ENCODE measurements around the gene TMEM87B. TPM values are rescaled to one million over a fixed set of nuclear protein-coding genes. Genes with fewer than 3 reads are reported as not detected.
A peak's percentile ranks its signal among the peaks of the same experiment; 100 is the strongest.
"Not testable (repeated sequence)": the region's sequence is repeated elsewhere in the genome, so short reads cannot be mapped to it uniquely, and the experiment has no call there.

Gene TMEM87B
- total RNA-seq, 1 donor from 2014 or later, result 23.6 TPM

GRCh38 chr2:112033600-112033999, 21.5 kb upstream of the TMEM87B start:
- Histone ChIP-seq H3K9me3 (no peaks in the 10 kb centered on the region), H3K4me3 (no peak overlapping the region), H3K4me1 (peaks cover 31% of the 10 kb centered on the region), H3K27ac (no peak overlapping the region), H3K36me3 (no peaks in the 10 kb centered on the region), H3K27me3 (ENCODE audit: low read depth) (no peaks in the 10 kb centered on the region)
- DNase-seq (peak; percentile 49), ATAC-seq (no peak)
- TF ChIP-seq CTCF (IDR thresholded peaks at IDR 0.05), result no peak
- intact Hi-C loops (cut with DNase I), result no loop called here

- Histone ChIP-seq H3K27me3 (ENCODE audit: low read depth) (no peaks in the 10 kb centered on the region), H3K27ac (no peak overlapping the region), H3K4me1 (peaks cover 31% of the 10 kb centered on the region), H3K4me3 (no peak overlapping the region), H3K36me3 (no peaks in the 10 kb centered on the region), H3K9me3 (no peaks in the 10 kb centered on the region)
- intact Hi-C loops (cut with DNase I), result no loop called here
- DNase-seq (no peak), ATAC-seq (no peak)
- TF ChIP-seq CTCF (IDR thresholded peaks at IDR 0.05), result no peak
Measured at GRCh38 chr2:112034924-112035323, 20.1 kb upstream of the TMEM87B start.

- ATAC-seq (no peak), DNase-seq (no peak)
- no peaks in the 10 kb centered on the region for H3K9me3 ChIP-seq
- H3K27ac ChIP-seq, result no peak overlapping the region
- H3K4me1 ChIP-seq, result peaks cover 31% of the 10 kb centered on the region
- H3K4me3 ChIP-seq, result no peak overlapping the region
- intact Hi-C loops (cut with DNase I), result no loop called here
- no peaks in the 10 kb centered on the region for H3K36me3 ChIP-seq
- H3K27me3 ChIP-seq (ENCODE audit: low read depth), result no peaks in the 10 kb centered on the region
- no peak for TF ChIP-seq CTCF (IDR thresholded peaks at IDR 0.05)
Measured at GRCh38 chr2:112035786-112036185, 19.3 kb upstream of the TMEM87B start.

GRCh38 chr2:112039556-112039955, 15.5 kb upstream of the TMEM87B start:
- H3K27me3 ChIP-seq (ENCODE audit: low read depth); H3K4me1 ChIP-seq; H3K36me3 ChIP-seq; intact Hi-C loops (cut with DNase I); H3K9me3 ChIP-seq; DNase-seq; H3K4me3 ChIP-seq; H3K27ac ChIP-seq; ATAC-seq: not testable (repeated sequence)

- intact Hi-C loops (cut with DNase I), result loop anchor here (10.0 kb wide), 1 partner anchor 145 kb away; the partner anchor contains the start of gene MERTK
- H3K4me1 ChIP-seq; H3K4me3 ChIP-seq; H3K27me3 ChIP-seq (ENCODE audit: low read depth); H3K9me3 ChIP-seq; H3K27ac ChIP-seq; ATAC-seq; H3K36me3 ChIP-seq; DNase-seq: not testable (repeated sequence)
Measured at GRCh38 chr2:112040066-112040465, 15.0 kb upstream of the TMEM87B start.

- intact Hi-C loops (cut with DNase I), result loop anchor here (10.0 kb wide), 1 partner anchor 147 kb away; the partner anchor contains the start of gene MERTK
- not testable (repeated sequence) for H3K9me3 ChIP-seq; H3K4me3 ChIP-seq; H3K4me1 ChIP-seq; H3K27me3 ChIP-seq (ENCODE audit: low read depth); DNase-seq; ATAC-seq; H3K27ac ChIP-seq; H3K36me3 ChIP-seq
Measured at GRCh38 chr2:112041460-112041859, 13.6 kb upstream of the TMEM87B start.

GRCh38 chr2:112045446-112046014, 9.5 kb upstream of the TMEM87B start:
- no peak for TF ChIP-seq CTCF (IDR thresholded peaks at IDR 0.05)
- H3K4me1 ChIP-seq, result peaks cover 17% of the 10 kb centered on the region
- DNase-seq (no peak), ATAC-seq (no peak)
- no peaks in the 10 kb centered on the region for H3K27me3 ChIP-seq (ENCODE audit: low read depth)
- no peaks in the 10 kb centered on the region for H3K9me3 ChIP-seq
- H3K4me3 ChIP-seq, result no peak overlapping the region
- no peaks in the 10 kb centered on the region for H3K36me3 ChIP-seq
- intact Hi-C loops (cut with DNase I), result loop anchor here (10.0 kb wide), 1 partner anchor 151 kb away; the partner anchor contains the start of gene MERTK
- H3K27ac ChIP-seq, result no peak overlapping the region

All from lower lobe of right lung (tissue), 2 donors.